22Rv1 (cell line): ENCODE measurements around the gene MXD4.

ENCODE experiments used
- H3K27ac ChIP-seq: fragments of 450-650 bp; 2 replicates; pipeline ENCODE4 v1.5.1; 2017
- CTCF ChIP-seq: fragments of 450-650 bp; IDR thresholded peaks from 2 replicates; pipeline ENCODE4 v1.5.1; 2017; ENCODE audit warnings: mild to moderate bottlenecking
- ZFX ChIP-seq: fragments of 450-650 bp; IDR thresholded peaks from 2 replicates; pipeline ENCODE4 v1.6.1; 2017; ENCODE audit warnings: antibody characterized with exemption, borderline replicate concordance

The MXD4 gene

GRCh38 chr4:2267841-2268240, 5.9 kb upstream of the MXD4 start:
- no peak for TF ChIP-seq CTCF
- TF ChIP-seq ZFX = no peak
- no peak overlapping the region for H3K27ac ChIP-seq

- no peak for TF ChIP-seq ZFX
- TF ChIP-seq CTCF = no peak
- no peak overlapping the region for H3K27ac ChIP-seq
Observed at GRCh38 chr4:2267320-2267811, 5.5 kb upstream of the MXD4 start.

GRCh38 chr4:2266821-2267220, 4.9 kb upstream of the MXD4 start:
- TF ChIP-seq CTCF = no peak
- TF ChIP-seq ZFX = no peak
- no peak overlapping the region for H3K27ac ChIP-seq

GRCh38 chr4:2266181-2266580, 4.3 kb upstream of the MXD4 start:
- TF ChIP-seq CTCF = no peak
- TF ChIP-seq ZFX = no peak
- H3K27ac ChIP-seq = no peak overlapping the region

- TF ChIP-seq ZFX (no peak), CTCF (no peak)
- no peak overlapping the region for H3K27ac ChIP-seq
Observed at GRCh38 chr4:2265113-2266110, 3.5 kb upstream of the MXD4 start.

- no peak overlapping the region for H3K27ac ChIP-seq
- no peak for TF ChIP-seq ZFX
- no peak for TF ChIP-seq CTCF
Observed at GRCh38 chr4:2264481-2265041, 2.7 kb upstream of the MXD4 start.

- TF ChIP-seq CTCF = no peak
- TF ChIP-seq ZFX = no peak
- H3K27ac ChIP-seq = no peak overlapping the region
Observed at GRCh38 chr4:2263926-2264321, 2.0 kb upstream of the MXD4 start.
